ENCODE data around the gene MUCL3. TPM values are rescaled to one million over a fixed set of nuclear protein-coding genes. Genes with fewer than 3 reads are reported as not detected.

The MUCL3 gene
- total and polyA plus RNA-seq, 2 of the 8 experiments (the other 6 are each of a cell fraction or from before 2014, with no cell fraction given) = 0.15 to 0.37 TPM

- CTCF ChIA-PET (ENCODE audit: partially characterized antibody) = interaction anchor here (1.0 to 1.9 kb wide), 3 partner anchors 15 to 41 kb away, joined by 3 to 4 read pairs (median 4); no protein-coding TSS in a partner anchor
- no peak for FAIRE-seq
Measured at GRCh38 chr6:30964075-30964474, 23.3 kb downstream of the MUCL3 start.

More at GRCh38 chr6:30964075-30964474, 23.3 kb downstream of the MUCL3 start:
- H2BK20ac ChIP-seq (ENCODE audit: low read length) = no peak overlapping the region
- no peak overlapping the region for H4K5ac ChIP-seq (ENCODE audit: insufficient read length, low read depth, low read length)
- H3K18ac ChIP-seq (ENCODE audit: extremely low read depth, low read length) = no peak overlapping the region
- no peak overlapping the region for H3K4me2 ChIP-seq (ENCODE audit: insufficient read depth in 1 of 2, low read depth in 2 of 2, low read length in 2 of 2)
- no peak overlapping the region for H2AFZ ChIP-seq (ENCODE audit: low read length)
- H3K27me3 ChIP-seq (replicated peaks in 1 of 4; ENCODE audit: control insufficient read depth in 3 of 4, extremely low read depth in 1 of 4, insufficient read depth in 3 of 4, low read length in 3 of 4) = no peaks in the 10 kb centered on the region
- no peaks in the 10 kb centered on the region for H4K20me1 ChIP-seq (replicated peaks in 1 of 2; ENCODE audit: control insufficient read depth in 1 of 2, insufficient read depth in 2 of 2, low read length in 2 of 2)
- H3K4me3 ChIP-seq (ENCODE audit: extremely low read depth in 1 of 4, insufficient read depth in 2 of 4, low read depth in 3 of 4, low read length in 4 of 4) = no peak overlapping the region
- no peaks in the 10 kb centered on the region for H3K4me1 ChIP-seq (replicated peaks in 1 of 4; ENCODE audit: control insufficient read depth in 3 of 4, insufficient read depth in 4 of 4, low read length in 3 of 4)
- no peak for DNase-seq (ENCODE audit: low read depth in 1 of 2, low spot score in 2 of 2)
- H2BK120ac ChIP-seq (replicated peaks; ENCODE audit: low read depth, low read length) = no peak overlapping the region
- H3K56ac ChIP-seq (replicated peaks; ENCODE audit: insufficient read length, low read depth, low read length) = no peak overlapping the region
- H3K14ac ChIP-seq (ENCODE audit: insufficient read length) = no peak overlapping the region
- H3K9me3 ChIP-seq (ENCODE audit: insufficient read depth in 2 of 2, low read depth in 1 of 2, low read length in 1 of 2) = no peaks in the 10 kb centered on the region
- POLR2A ChIA-PET (ENCODE audit: partially characterized antibody) = no interaction called here
- WGBS, 2 experiments (ENCODE audit: extremely low coverage in 1 of 2, insufficient coverage in 1 of 2, insufficient read length in 1 of 2, insufficient replicate concordance in 2 of 2, low coverage in 1 of 2, low lambda C conversion rate in 2 of 2, missing lambda C conversion rate in 1 of 2) = 83% methylated on average over 4 of the region's 4 CpGs; no CpG with 5 or more reads in 1 of the 2 experiments
- no peak overlapping the region for H2AK5ac ChIP-seq (ENCODE audit: low read depth, low read length)
- H2BK5ac ChIP-seq (ENCODE audit: low read depth, low read length) = no peak overlapping the region
- no peak overlapping the region for H4K91ac ChIP-seq (replicated peaks; ENCODE audit: insufficient read length, low read length)
- H3K79me1 ChIP-seq (ENCODE audit: low read depth, low read length) = no peaks in the 10 kb centered on the region
- H3K23ac ChIP-seq (ENCODE audit: insufficient read length) = no peak overlapping the region
- H3K36me3 ChIP-seq (ENCODE audit: control insufficient read depth in 2 of 4, insufficient read depth in 4 of 4, low read length in 3 of 4) = no peaks in the 10 kb centered on the region
- H2BK12ac ChIP-seq (ENCODE audit: low read depth, low read length) = peak overlapping the region; percentile 60; the same call in 1 of the 2 replicates
- 0 out of 2 replicates have a peak overlapping the region, but pooled peaks have one; percentile 12 for H2BK15ac ChIP-seq (ENCODE audit: low read length)
- no peak overlapping the region for H3K27ac ChIP-seq (ENCODE audit: low read depth, low read length)
- H3K79me2 ChIP-seq (ENCODE audit: control insufficient read depth in 1 of 2, insufficient read depth in 2 of 2, low read length in 2 of 2) = no peaks in the 10 kb centered on the region
- H3K23me2 ChIP-seq (ENCODE audit: low read depth, low read length) = no peaks in the 10 kb centered on the region; the same call in 1 of the 2 replicates
- H4K8ac ChIP-seq (ENCODE audit: extremely low read depth, insufficient read depth, low read length) = peak overlapping the region; percentile 25; the same call in 1 of the 2 replicates
- H3K4ac ChIP-seq (replicated peaks; ENCODE audit: insufficient read length, low read depth, low read length) = no peak overlapping the region
- no peak overlapping the region for H3K9ac ChIP-seq (replicated peaks in 1 of 4; ENCODE audit: extremely low read depth in 1 of 4, low read depth in 3 of 4, low read length in 3 of 4)

All from H1 (cell line).